Right ventricle myocardium superior (tissue), 1 donor: Measurements from ENCODE around the gene CDH8. TPM values are rescaled to one million over a fixed set of nuclear protein-coding genes. Genes with fewer than 3 reads are reported as not detected.
"Not testable (repeated sequence)": the region's sequence is repeated elsewhere in the genome, so short reads cannot be mapped to it uniquely, and the experiment has no call there.

Experiments
- ATAC-seq: fragments of 200-7000 bp; cut with Tn5 transposase; one replicate; pipeline ENCODE4 v1.9.1; 2020; ENCODE audit warnings: mild to moderate bottlenecking; ENCODE audit not compliant: poor library complexity
- DNase-seq: peaks from one replicate; pipeline ENCODE4 v3.0.0-alpha.2; 2020
- intact Hi-C: fragments of 100-400 bp; cut with DNase I; formaldehyde crosslinking; loops from one replicate; pipeline ENCODE4 v1.11.2; 2022
- total RNA-seq: library from RNA; stranded (reverse); fragmentation: NEBNext Ultra II Directional; extraction: Animal tissue kit (Norgen Biotek cat#: 25700); gene quantifications from one replicate; pipeline ENCODE4 v1.2.1, GENCODE V29; 2021
- donor health status: DM: no; HTN: yes; CAD: no; lungs with severe emphysema.

The CDH8 gene
- total RNA-seq, 1 donor from 2014 or later = 0.19 TPM

- ATAC-seq (no peak), DNase-seq (no peak)
- intact Hi-C loops = no loop called here
Measured at GRCh38 chr16:61946019-61946418, 90.2 kb downstream of the CDH8 start.

- DNase-seq (no peak), ATAC-seq (no peak)
- intact Hi-C loops = no loop called here
Measured at GRCh38 chr16:61945511-61945910, 90.7 kb downstream of the CDH8 start.

- ATAC-seq (no peak), DNase-seq (no peak)
- intact Hi-C loops = no loop called here
Measured at GRCh38 chr16:61944004-61944403, 92.2 kb downstream of the CDH8 start.

GRCh38 chr16:61940611-61941010 is 95.6 kb downstream of the CDH8 start:
- DNase-seq (no peak), ATAC-seq (no peak)
- intact Hi-C loops = no loop called here

DNA sequence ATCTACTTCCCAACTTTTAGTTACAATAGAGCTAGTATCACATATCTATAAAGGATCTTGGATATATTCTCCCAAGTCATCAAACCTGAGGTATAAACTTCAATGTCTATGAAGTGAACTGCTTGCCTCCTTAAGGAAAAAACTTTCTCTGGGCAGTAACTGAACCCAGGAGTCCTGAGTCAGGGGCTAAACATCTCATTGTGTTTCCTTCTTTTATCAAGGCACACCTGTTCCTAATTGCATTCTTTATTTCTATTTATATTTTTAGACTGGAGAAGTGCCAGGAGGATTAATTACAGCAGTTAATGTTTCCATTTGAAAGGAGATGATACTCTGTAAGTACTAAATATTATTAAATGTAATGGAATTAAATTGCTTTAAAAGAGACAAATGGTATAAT is 98.6 kb downstream of the CDH8 start:
- intact Hi-C loops = no loop called here
- DNase-seq (no peak), ATAC-seq (no peak)

- intact Hi-C loops = no loop called here
- ATAC-seq (no peak), DNase-seq (no peak)
Measured at GRCh38 chr16:61936522-61936921, 99.7 kb downstream of the CDH8 start.

DNA sequence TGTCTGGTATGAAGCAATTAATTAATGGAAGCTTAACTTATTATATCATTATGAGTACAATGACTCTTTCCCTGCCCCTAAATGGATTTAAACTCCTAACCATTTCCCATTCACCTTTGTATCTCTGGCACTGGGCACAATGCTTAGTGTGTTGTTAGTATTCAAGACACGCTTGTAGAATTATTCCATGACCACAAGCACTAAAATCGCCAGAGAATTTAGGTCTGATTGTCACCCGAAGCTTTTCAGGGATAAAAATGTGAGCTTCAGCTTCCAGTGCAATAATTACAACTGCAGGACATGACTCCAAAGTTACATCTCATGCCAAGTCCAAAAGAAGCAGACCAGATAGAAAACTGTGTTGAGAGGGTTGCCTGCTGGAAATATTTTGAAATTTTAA is 101.6 kb downstream of the CDH8 start:
- intact Hi-C loops = no loop called here
- DNase-seq = no peak
- ATAC-seq = no peak

GRCh38 chr16:61929776-61930175 is 106.5 kb downstream of the CDH8 start:
- DNase-seq = no peak
- intact Hi-C loops = no loop called here
- ATAC-seq = no peak

DNA sequence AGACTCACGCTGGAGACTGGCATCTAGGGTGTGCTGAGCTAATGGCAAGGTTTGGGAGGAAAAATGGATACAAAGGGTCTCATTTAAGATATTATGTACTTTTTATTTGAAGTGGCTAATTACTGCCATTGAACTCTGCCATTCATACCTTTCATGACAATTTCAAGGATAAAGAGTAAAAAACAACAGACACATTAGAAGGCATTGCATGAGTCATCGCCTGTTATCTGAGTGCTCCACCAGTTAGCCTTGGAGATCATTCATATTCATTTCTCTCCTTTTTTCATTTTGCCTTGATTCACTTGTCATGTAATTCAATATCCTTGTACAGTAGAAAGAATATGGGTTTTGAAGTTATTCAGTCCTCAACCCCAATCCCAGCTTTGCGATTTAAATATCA is 109.5 kb downstream of the CDH8 start:
- intact Hi-C loops = no loop called here
- ATAC-seq = no peak
- DNase-seq = no peak

DNA sequence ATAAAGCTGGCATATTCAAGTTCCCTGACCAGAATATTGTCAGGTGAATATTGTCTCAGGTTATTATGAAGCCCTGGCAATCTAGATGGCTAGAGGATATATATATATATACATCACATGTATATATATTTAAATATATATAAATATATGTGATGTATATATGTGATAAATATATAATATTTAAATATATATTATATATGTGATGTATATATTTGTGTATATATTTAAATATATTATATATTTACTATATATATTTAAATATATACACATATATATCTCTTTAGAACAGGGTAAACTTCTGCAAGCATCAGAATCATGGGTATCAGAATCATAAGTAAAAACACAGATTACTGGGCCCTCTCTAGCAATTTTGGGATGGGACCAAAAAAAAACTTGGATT is 112.6 kb downstream of the CDH8 start:
- DNase-seq = no peak
- ATAC-seq = no peak
- intact Hi-C loops = no loop called here

- intact Hi-C loops = no loop called here
- no peak for ATAC-seq
- DNase-seq = no peak
Measured at GRCh38 chr16:61921373-61921772, 114.9 kb downstream of the CDH8 start.

- intact Hi-C loops, ATAC-seq, DNase-seq: not testable (repeated sequence)
Measured at GRCh38 chr16:61917865-61918826, 118.1 kb downstream of the CDH8 start.

DNA sequence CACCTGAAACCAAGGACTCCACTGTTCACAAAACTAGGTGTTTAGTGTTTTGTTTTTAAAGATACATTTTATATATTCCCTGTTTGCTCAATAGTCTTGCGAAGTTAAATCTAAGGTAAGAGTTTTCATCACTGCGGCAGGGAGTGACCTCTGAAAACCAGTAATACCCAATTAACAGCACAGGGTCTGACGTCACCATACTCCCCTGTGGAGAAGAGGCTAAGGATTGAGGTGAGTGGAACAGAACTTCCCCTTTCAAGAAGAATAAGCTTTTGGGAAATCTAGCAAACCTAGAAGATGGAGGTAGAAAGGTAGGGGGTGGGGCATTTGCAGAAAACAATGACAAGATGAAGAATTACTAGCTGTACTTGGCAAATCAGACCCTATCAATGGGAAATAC is 120.7 kb downstream of the CDH8 start:
- no peak for ATAC-seq
- no peak for DNase-seq
- intact Hi-C loops = no loop called here

- no peak for ATAC-seq
- DNase-seq = no peak
- intact Hi-C loops = no loop called here
Measured at GRCh38 chr16:61909074-61909473, 127.2 kb downstream of the CDH8 start.

DNA sequence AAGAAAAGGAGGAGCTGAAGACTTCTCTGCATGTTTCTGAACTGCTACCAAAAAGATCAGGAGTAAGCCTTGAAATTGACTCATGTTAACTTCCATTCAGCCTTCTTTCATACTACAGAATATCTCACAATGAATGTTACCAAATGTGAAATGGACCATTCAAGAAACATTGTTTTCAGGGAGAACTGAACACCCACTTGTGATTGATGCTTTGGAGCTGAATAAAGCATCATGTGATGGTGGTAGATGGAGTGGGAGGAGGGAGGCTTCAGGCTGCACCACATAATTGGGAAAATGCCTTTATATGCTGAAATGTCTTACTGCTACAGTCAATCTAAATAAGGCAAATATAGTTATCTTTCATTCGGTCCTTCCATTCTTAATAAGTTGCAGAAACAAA is 127.8 kb downstream of the CDH8 start:
- DNase-seq (no peak), ATAC-seq (no peak)
- intact Hi-C loops = no loop called here

GRCh38 chr16:61901689-61902088 is 134.5 kb downstream of the CDH8 start:
- intact Hi-C loops = no loop called here
- no peak for ATAC-seq
- DNase-seq = no peak

- intact Hi-C loops = no loop called here
- DNase-seq = no peak
Measured at GRCh38 chr16:61900482-61900881, 135.8 kb downstream of the CDH8 start.

DNA sequence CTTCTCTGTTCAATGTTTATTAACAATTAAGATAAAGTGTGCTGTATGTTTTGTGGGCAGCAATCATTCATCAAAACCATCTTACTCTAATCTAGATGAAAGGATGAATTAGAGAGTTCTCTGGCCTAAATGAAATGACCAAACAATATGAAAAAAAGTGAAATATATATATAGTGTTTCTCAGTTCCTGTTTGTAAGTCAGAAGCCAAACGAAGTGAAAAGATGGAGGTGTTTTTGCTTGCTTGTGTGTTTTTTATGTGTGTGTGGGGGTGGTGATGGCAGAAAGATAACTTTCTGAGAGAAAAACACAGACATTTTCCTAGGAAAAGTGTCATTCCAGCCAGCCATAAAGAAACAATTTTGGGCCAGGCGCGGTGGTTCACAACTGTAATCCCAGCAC is 138.6 kb downstream of the CDH8 start:
- no peak for DNase-seq
- no peak for ATAC-seq
- intact Hi-C loops = no loop called here

More at GRCh38 chr16:61900482-61900881, 135.8 kb downstream of the CDH8 start:
- ATAC-seq = no peak

DNA sequence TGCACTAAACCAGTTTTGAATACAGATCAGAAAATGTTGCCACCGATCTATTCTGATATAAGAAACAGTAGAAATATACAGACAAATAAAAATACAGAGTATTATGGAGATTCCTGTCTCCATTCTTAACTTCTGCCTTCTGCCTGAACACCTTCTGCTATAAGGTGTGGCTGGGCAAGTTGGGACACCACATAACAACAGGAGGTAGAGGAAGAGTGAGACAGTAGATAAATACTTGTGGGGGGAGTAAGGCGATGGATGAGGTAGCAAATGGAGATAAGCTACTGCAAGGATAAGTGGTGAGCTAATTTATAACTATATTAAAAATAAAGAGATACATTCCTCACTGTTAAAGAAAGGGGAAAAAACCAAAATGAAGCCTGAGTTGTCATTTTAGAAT is 143.7 kb downstream of the CDH8 start:
- ATAC-seq (no peak), DNase-seq (no peak)
- intact Hi-C loops = no loop called here

GRCh38 chr16:61891460-61891859 is 144.8 kb downstream of the CDH8 start:
- intact Hi-C loops = no loop called here
- ATAC-seq (no peak), DNase-seq (no peak)

DNA sequence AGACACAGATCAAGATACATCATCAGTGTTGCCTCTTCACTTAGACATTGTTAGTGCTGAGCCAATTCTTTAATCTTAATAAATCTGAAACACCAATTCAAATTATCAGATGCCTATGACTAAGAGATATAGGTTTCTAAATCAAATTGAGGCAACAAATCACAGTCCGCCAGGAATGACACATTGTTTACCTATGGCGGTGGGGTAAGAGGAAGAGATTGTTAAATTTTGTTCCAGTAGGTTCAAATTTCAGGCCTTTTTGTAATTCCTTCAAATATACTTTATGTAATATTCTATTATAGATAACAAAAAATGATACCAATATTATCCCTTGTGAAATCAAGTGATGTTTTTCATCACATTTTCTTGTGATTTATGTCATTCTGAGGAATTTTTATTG is 145.9 kb downstream of the CDH8 start:
- ATAC-seq (no peak), DNase-seq (no peak)
- intact Hi-C loops = no loop called here
